HEK293 (cell line): ENCODE results near the gene RAVER2.

Experiments
- CTCF ChIA-PET: fragments of 350-600 bp; formaldehyde crosslinking; extraction: SDS; loops from one replicate; lab custom pipeline; 2021; ENCODE audit warnings: antibody characterized with exemption; lab: Yijun Ruan, JAX
- POLR2A ChIA-PET: fragments of 300-600 bp; formaldehyde crosslinking; extraction: SDS; loops from one replicate; lab custom pipeline; 2020; ENCODE audit warnings: antibody characterized with exemption, inconsistent platforms; lab: Yijun Ruan, JAX
- H3K27ac ChIP-seq: fragments of 200-500 bp; sonication (Bioruptor generic); 2 replicates; pipeline ENCODE4 v1.5.1; 2014; ENCODE audit warnings: low read depth, low read length, control low read depth, inconsistent platforms; ENCODE audit errors: extremely low read depth
- H3K36me3 ChIP-seq, 2 experiments: fragments of 200-500 bp in 1 of 2; sonication (Bioruptor generic) in 1 of 2; 1 replicate in 1 of 2; 2 replicates in 1 of 2; pipeline ENCODE4 v1.5.1; 2014 to 2017; ENCODE audit warnings: inconsistent platforms in 2 of 2, low read length in 2 of 2; ENCODE audit not compliant: control insufficient read depth in 2 of 2, insufficient read depth in 1 of 2
- H3K4me1 ChIP-seq: fragments of 200-500 bp; sonication (Bioruptor generic); 2 replicates; pipeline ENCODE4 v1.5.1; 2014; ENCODE audit warnings: mild to moderate bottlenecking, low read length, inconsistent platforms; ENCODE audit not compliant: control insufficient read depth, insufficient read depth
- H3K4me3 ChIP-seq: 2 replicates; pipeline ENCODE4 v1.5.1; 2011; ENCODE audit warnings: low read depth, mild to moderate bottlenecking, control low read depth, low read length, moderate library complexity
- H3K9me3 ChIP-seq: fragments of 200-500 bp; sonication (Bioruptor generic); 2 replicates; pipeline ENCODE4 v1.5.1; 2014; ENCODE audit warnings: low read depth, low read length, inconsistent platforms; ENCODE audit not compliant: control insufficient read depth, insufficient read depth
- KLF7 ChIP-seq: fragments of 450-650 bp; formaldehyde crosslinking; IDR thresholded peaks from 2 replicates; pipeline ENCODE4 v1.5.1; 2016; ENCODE audit warnings: missing biosample characterization, missing genetic modification characterization, borderline replicate concordance
- KLF9 ChIP-seq: fragments of 450-650 bp; formaldehyde crosslinking; IDR thresholded peaks from 2 replicates; pipeline ENCODE4 v1.5.1; 2016; ENCODE audit warnings: missing biosample characterization, missing genetic modification characterization, low read depth
- REST ChIP-seq: fragments of 450-650 bp; formaldehyde crosslinking; IDR thresholded peaks from 2 replicates; pipeline ENCODE4 v1.5.1; 2016; ENCODE audit warnings: missing biosample characterization, missing genetic modification characterization
- SCRT2 ChIP-seq: fragments of 450-650 bp; formaldehyde crosslinking; IDR thresholded peaks from 2 replicates; pipeline ENCODE4 v1.5.1; 2016; ENCODE audit warnings: missing biosample characterization, missing genetic modification characterization
- SP7 ChIP-seq: fragments of 450-650 bp; formaldehyde crosslinking; IDR thresholded peaks from 2 replicates; pipeline ENCODE4 v1.5.1; 2016; ENCODE audit warnings: missing biosample characterization, missing genetic modification characterization
- ZEB2 ChIP-seq: fragments of 450-650 bp; formaldehyde crosslinking; IDR thresholded peaks from 2 replicates; pipeline ENCODE4 v1.5.1; 2016; ENCODE audit warnings: missing biosample characterization, missing genetic modification characterization
- ZNF148 ChIP-seq: fragments of 450-650 bp; formaldehyde crosslinking; IDR thresholded peaks from 2 replicates; pipeline ENCODE4 v1.5.0; 2017; ENCODE audit warnings: missing biosample characterization, missing genetic modification characterization, borderline replicate concordance
- ZNF16 ChIP-seq: fragments of 450-650 bp; formaldehyde crosslinking; IDR thresholded peaks from 2 replicates; pipeline ENCODE4 v1.5.1; 2016; ENCODE audit warnings: low read depth, missing biosample characterization, missing genetic modification characterization
- ZNF18 ChIP-seq: fragments of 450-650 bp; formaldehyde crosslinking; IDR thresholded peaks from 2 replicates; pipeline ENCODE4 v1.5.1; 2016; ENCODE audit warnings: missing biosample characterization, missing genetic modification characterization
- ZNF221 ChIP-seq: fragments of 450-650 bp; formaldehyde crosslinking; IDR thresholded peaks from 2 replicates; pipeline ENCODE4 v1.5.1; 2017; ENCODE audit warnings: missing biosample characterization, missing genetic modification characterization, borderline replicate concordance
- ZNF302 ChIP-seq: fragments of 450-650 bp; formaldehyde crosslinking; IDR thresholded peaks from 2 replicates; pipeline ENCODE4 v1.5.1; 2016; ENCODE audit warnings: missing biosample characterization, missing genetic modification characterization, low read depth
- ZNF335 ChIP-seq: fragments of 450-650 bp; formaldehyde crosslinking; conservative IDR thresholded peaks from 2 replicates; pipeline ENCODE4 v1.5.1; 2016; ENCODE audit warnings: missing biosample characterization, missing genetic modification characterization
- ZNF513 ChIP-seq: fragments of 450-650 bp; IDR thresholded peaks from 2 replicates; pipeline ENCODE4 v1.5.1; 2018; ENCODE audit warnings: missing biosample characterization, missing genetic modification characterization
- ZNF544 ChIP-seq: fragments of 450-650 bp; formaldehyde crosslinking; IDR thresholded peaks from 2 replicates; pipeline ENCODE4 v1.5.0; 2017; ENCODE audit warnings: missing biosample characterization, missing genetic modification characterization
- ZNF571 ChIP-seq: fragments of 450-650 bp; formaldehyde crosslinking; IDR thresholded peaks from 2 replicates; pipeline ENCODE4 v1.5.0; 2017; ENCODE audit warnings: missing biosample characterization, missing genetic modification characterization
- ZNF580 ChIP-seq: fragments of 450-650 bp; formaldehyde crosslinking; IDR thresholded peaks from 2 replicates; pipeline ENCODE4 v1.5.1; 2016; ENCODE audit warnings: missing biosample characterization, missing genetic modification characterization
- ZNF701 ChIP-seq: fragments of 450-650 bp; formaldehyde crosslinking; IDR thresholded peaks from 2 replicates; pipeline ENCODE4 v1.5.1; 2016; ENCODE audit warnings: missing biosample characterization, missing genetic modification characterization
- ZNF837 ChIP-seq: fragments of 450-650 bp; formaldehyde crosslinking; IDR thresholded peaks from 2 replicates; pipeline ENCODE4 v1.5.1; 2016; ENCODE audit warnings: missing biosample characterization, missing genetic modification characterization
- ZXDB ChIP-seq: fragments of 450-650 bp; formaldehyde crosslinking; IDR thresholded peaks from 2 replicates; pipeline ENCODE4 v1.5.1; 2016; ENCODE audit warnings: missing biosample characterization, missing genetic modification characterization

Gene RAVER2

GRCh38 chr1:64843675-64844074 lies 98.8 kb downstream of the RAVER2 start:
- ChIA-PET CTCF (interaction anchor here (0.6 kb wide), 1 partner anchor 19 kb away, joined by 3 read pairs; no protein-coding TSS in a partner anchor), POLR2A (no interaction called here)
- peaks cover 5 to 78% of the 10 kb centered on the region in 2 experiments; a peak in 2 of 3 replicates for H3K36me3 ChIP-seq
- H3K27ac ChIP-seq = no peak overlapping the region
- no peaks in the 10 kb centered on the region for H3K9me3 ChIP-seq
- TF ChIP-seq ZNF701 (tag by site-specific recombination) (no peak), ZNF16 (tag by site-specific recombination) (no peak), ZNF544 (tag by site-specific recombination) (no peak), ZNF18 (tag by site-specific recombination) (no peak), ZNF571 (tag by site-specific recombination) (no peak)
- TF ChIP-seq, all 188 proteins: peak for 0
- H3K4me3 ChIP-seq = no peak overlapping the region
- H3K4me1 ChIP-seq = no peaks in the 10 kb centered on the region

- Histone ChIP-seq H3K4me1 (no peaks in the 10 kb centered on the region), H3K27ac (no peak overlapping the region), H3K36me3 (peaks cover under 1 to 77% of the 10 kb centered on the region in 2 experiments; a peak in 2 of 3 replicates), H3K9me3 (no peaks in the 10 kb centered on the region), H3K4me3 (no peak overlapping the region)
- ChIA-PET CTCF (no interaction called here), POLR2A (no interaction called here)
- no peak for TF ChIP-seq KLF7 (tag by site-specific recombination)
- TF ChIP-seq ZNF837 (tag by site-specific recombination) = no peak
- no peak for TF ChIP-seq ZNF580 (tag by site-specific recombination)
- no peak for TF ChIP-seq ZNF302
- TF ChIP-seq REST (tag by site-specific recombination) = no peak
- TF ChIP-seq ZNF221 (tag by site-specific recombination) = no peak
- TF ChIP-seq ZEB2 (tag by site-specific recombination) = no peak
- no peak for TF ChIP-seq KLF9
- TF ChIP-seq ZXDB (tag by site-specific recombination) = no peak
- TF ChIP-seq ZNF148 = no peak
- TF ChIP-seq ZNF513 (tag by site-specific recombination) = no peak
- TF ChIP-seq ZNF335 (tag by site-specific recombination) = no peak
- no peak for TF ChIP-seq SCRT2 (tag by site-specific recombination)
- no peak for TF ChIP-seq SP7
Observed at GRCh38 chr1:64844175-64844574, 99.3 kb downstream of the RAVER2 start.
